Measurements from ENCODE around the gene LHFPL4. TPM values are rescaled to one million over a fixed set of nuclear protein-coding genes. Genes with fewer than 3 reads are reported as not detected.

Gene LHFPL4
- total and polyA plus RNA-seq, 10 donors: not detected

GRCh38 chr3:9448643-9449042 is 105.0 kb downstream of the LHFPL4 start:
- 81 to 93% (median 83%) methylated on average over 1 of the region's 1 CpG for WGBS, 5 donors
- H3K27me3 ChIP-seq (replicated peaks in 1 of 7): no peaks in the 10 kb centered on the region
- H3K4me1 ChIP-seq: peaks cover 0 to 22% (median 8%) of the 10 kb centered on the region in 6 donors
- no peaks in the 10 kb centered on the region for H3K9me3 ChIP-seq
- H3K27ac ChIP-seq: no peak overlapping the region
- no peak for TF ChIP-seq POLR2AphosphoS5 (IDR thresholded peaks at IDR 0.05)
- TF ChIP-seq CTCF (IDR thresholded peaks at IDR 0.05 in 8 of 11, conservative IDR thresholded peaks at IDR 0.05 in 3 of 11): no peak
- no peak for TF ChIP-seq POLR2A (IDR thresholded peaks at IDR 0.05)
- H3K4me3 ChIP-seq: no peak overlapping the region
- DNase-seq: no peak
- H3K36me3 ChIP-seq: peaks cover 12 to 100% (median 82%) of the 10 kb centered on the region in 6 donors
- intact Hi-C loops (cut with DNase I; ENCODE audit: low total_unique reads): no loop called here

Other genes starting within 250 kb of the LHFPL4 start
- gene THUMPD3, start 190.8 kb downstream of the LHFPL4 start, total RNA-seq: 10 to 100 TPM; 16.3 to 36.8 (median 26.4) TPM
- 10 to 100 TPM; 18.9 to 21.7 (median 21.6) TPM for gene THUMPD3, start 190.8 kb downstream of the LHFPL4 start, polyA plus RNA-seq
- 100 to 1,000 TPM in 6 of 7 donors, 10 to 100 TPM in 1; 86.2 to 159 (median 126) TPM for gene SETD5, start 156.2 kb downstream of the LHFPL4 start, total RNA-seq
- gene SETD5, start 156.2 kb downstream of the LHFPL4 start, polyA plus RNA-seq: 10 to 100 TPM in 2 of 3 donors, 1 to 10 TPM in 1; 9.7 to 21.9 (median 12.1) TPM
- gene MTMR14, start 95.7 kb upstream of the LHFPL4 start, total RNA-seq: 10 to 100 TPM; 55.2 to 84.6 (median 67.2) TPM
- 10 to 100 TPM; 43.5 to 47.8 (median 45.1) TPM for gene MTMR14, start 95.7 kb upstream of the LHFPL4 start, polyA plus RNA-seq
- gene CPNE9, start 150.0 kb upstream of the LHFPL4 start, total RNA-seq: under 1 TPM in 1 of 7 donors, not detected in 6; 0.63 TPM
- gene CPNE9, start 150.0 kb upstream of the LHFPL4 start, polyA plus RNA-seq: under 1 TPM; 0.15 to 0.22 (median 0.17) TPM
- 10 to 100 TPM; 24.9 to 31.9 (median 27.0) TPM for gene BRPF1, start 177.9 kb upstream of the LHFPL4 start, total RNA-seq
- gene BRPF1, start 177.9 kb upstream of the LHFPL4 start, polyA plus RNA-seq: 1 to 10 TPM; 5.5 to 9.3 (median 6.4) TPM
- gene OGG1, start 196.1 kb upstream of the LHFPL4 start, total RNA-seq: 10 to 100 TPM; 22.0 to 34.5 (median 28.1) TPM
- gene OGG1, start 196.1 kb upstream of the LHFPL4 start, polyA plus RNA-seq: 10 to 100 TPM in 2 of 3 donors, 1 to 10 TPM in 1; 9.3 to 16.7 (median 15.9) TPM
- gene CAMK1, start 216.1 kb upstream of the LHFPL4 start, total RNA-seq: 10 to 100 TPM; 10.1 to 30.5 (median 22.6) TPM
- 10 to 100 TPM; 14.5 to 29.8 (median 28.2) TPM for gene CAMK1, start 216.1 kb upstream of the LHFPL4 start, polyA plus RNA-seq
- 10 to 100 TPM; 38.6 to 73.7 (median 51.4) TPM for gene TADA3, start 238.7 kb upstream of the LHFPL4 start, total RNA-seq
- gene TADA3, start 238.7 kb upstream of the LHFPL4 start, polyA plus RNA-seq: 10 to 100 TPM; 33.6 to 48.3 (median 41.5) TPM
- gene ARPC4, start 239.3 kb upstream of the LHFPL4 start, total RNA-seq: 100 to 1,000 TPM; 156 to 238 (median 199) TPM
- gene ARPC4, start 239.3 kb upstream of the LHFPL4 start, polyA plus RNA-seq: 100 to 1,000 TPM in 2 of 3 donors, 10 to 100 TPM in 1; 98.9 to 144 (median 125) TPM